ENCODE results near the gene RABEP1. TPM values are rescaled to one million over a fixed set of nuclear protein-coding genes. Genes with fewer than 3 reads are reported as not detected.
"Not testable (repeated sequence)": the region's sequence is repeated elsewhere in the genome, so short reads cannot be mapped to it uniquely, and the experiment has no call there.

The RABEP1 gene
- total RNA-seq, 1 experiment from 2014 or later, result 36.7 TPM

DNA sequence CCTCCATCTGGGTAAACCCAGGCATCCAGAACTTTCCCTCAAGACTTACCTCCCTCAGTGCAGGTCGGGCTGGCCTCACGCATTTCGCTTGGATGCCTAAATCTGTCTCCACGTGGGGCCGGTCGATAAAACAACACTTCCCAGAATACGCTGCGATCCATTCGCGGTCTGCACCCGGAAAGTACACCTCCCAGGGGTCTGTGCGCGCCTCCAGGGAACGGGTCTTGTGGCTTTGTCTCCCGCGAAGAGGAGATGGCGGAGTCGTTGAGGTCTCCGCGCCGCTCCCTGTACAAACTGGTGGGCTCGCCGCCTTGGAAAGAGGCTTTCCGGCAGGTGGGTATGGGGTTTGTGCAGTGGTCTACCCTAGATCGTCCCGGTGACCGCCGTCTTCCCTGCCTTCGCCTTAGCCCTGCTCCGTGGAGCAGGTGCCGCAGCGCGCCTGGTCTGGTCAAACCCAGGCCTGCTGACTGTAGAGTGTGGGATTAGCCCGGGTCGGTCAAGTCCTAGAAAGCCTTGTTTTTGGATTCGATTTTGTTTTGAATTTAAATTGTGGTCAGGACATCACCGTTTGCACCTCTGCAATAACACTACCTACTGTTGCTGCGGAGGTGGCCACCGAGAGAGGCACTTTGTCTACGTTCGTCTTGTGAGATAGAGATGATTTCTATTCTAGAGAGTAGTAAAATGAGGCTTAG, 138.0 kb downstream of the RABEP1 start, which contains the start of gene RPAIN:
Gene RPAIN (plus strand): TSS at position 224 of the 695 bp plus-strand sequence. CDS start 29 bp downstream, at position 253.
- no peak for DNase-seq (ENCODE audit: low read depth)

DNA sequence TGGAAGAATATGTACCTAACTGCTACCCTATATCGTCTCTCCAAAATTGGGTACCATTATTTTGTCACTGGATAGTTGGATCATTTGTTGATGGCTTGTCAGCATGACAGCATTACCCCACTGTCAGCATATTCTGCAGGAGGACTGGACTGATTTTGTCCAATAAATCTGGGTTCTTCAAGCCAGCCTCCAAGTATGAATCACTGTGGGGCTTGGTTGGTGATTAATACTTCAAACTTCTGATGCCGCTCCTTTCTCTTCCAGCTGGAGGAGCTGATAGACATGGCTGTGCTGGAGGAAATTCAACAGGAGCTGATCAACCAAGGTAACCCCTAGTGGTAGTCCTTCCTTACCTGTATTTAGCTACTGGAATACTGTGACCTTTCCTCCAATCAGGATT, 140.4 kb downstream of the RABEP1 start:
- DNase-seq (ENCODE audit: low read depth), result peak; percentile 85

DNA sequence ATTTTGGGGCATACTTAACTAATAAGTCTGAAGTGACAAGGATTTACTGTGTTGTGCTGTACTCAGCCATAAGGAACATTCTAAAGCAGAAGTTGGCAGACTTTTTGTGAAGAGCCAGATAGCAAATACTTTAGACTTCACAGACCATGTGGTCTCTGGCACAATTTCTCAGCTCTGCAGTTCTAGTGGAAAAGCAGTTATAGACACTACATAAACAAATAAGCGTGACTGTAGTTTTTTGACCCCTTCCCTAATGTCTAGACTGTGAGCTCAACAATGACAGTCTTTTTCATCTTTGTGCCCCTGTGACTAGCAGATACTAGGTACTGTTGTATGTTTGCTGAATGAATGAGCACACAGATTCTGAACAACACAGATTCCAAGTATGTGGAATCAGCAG, 142.8 kb downstream of the RABEP1 start:
- DNase-seq (ENCODE audit: low read depth), result no peak

DNA sequence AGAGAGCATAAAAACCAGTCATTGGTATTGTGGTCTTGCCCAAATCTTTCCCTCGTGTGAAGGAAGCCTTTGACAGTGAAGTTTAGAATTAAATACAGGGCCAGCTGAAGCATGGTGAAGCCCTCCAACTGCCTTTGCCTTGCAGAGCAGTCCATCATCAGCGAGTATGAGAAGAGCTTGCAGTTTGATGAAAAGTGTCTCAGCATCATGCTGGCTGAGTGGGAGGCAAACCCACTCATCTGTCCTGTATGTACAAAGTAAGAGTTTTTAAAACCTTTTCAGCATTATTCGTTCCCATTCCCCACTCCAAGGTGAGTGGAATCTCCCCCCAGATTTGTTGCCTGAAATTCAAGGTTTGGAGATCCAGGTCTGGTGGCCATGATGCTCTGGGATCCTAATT, 143.7 kb downstream of the RABEP1 start:
- no peak for DNase-seq (ENCODE audit: low read depth)

DNA sequence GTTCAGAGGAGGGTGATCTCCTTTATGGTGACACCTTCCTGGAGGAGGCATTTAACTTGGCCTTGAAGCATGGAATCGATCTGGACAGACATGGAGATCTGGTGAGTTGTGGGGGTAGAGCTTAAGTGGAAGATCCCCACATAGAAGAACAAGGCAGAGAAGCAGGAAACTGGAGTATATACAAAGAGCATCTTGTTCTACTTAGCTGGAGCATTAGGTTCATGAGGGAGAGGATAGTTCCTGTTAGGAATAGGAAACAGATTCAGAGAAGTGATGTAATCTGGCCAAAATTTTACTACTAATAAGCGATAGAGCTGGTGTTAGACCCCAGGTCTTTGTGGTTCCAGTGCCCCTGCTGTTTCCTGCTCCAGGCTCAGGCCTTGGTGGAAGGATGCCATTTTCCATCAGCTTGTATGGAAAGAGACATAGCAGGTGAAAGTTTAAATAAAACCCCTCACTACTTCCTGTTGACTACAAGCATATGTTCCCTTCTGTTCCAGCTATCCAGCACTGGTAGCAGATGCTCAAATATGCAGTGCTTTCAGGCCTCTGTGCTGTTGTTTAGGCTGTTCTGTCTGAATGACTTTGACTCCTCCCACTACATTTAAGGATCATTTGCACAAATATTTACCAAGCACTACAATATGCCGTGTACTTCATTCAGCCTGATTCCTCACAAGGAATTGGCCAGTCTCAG, 147.3 kb downstream of the RABEP1 start:
- no peak for DNase-seq (ENCODE audit: low read depth)

DNA sequence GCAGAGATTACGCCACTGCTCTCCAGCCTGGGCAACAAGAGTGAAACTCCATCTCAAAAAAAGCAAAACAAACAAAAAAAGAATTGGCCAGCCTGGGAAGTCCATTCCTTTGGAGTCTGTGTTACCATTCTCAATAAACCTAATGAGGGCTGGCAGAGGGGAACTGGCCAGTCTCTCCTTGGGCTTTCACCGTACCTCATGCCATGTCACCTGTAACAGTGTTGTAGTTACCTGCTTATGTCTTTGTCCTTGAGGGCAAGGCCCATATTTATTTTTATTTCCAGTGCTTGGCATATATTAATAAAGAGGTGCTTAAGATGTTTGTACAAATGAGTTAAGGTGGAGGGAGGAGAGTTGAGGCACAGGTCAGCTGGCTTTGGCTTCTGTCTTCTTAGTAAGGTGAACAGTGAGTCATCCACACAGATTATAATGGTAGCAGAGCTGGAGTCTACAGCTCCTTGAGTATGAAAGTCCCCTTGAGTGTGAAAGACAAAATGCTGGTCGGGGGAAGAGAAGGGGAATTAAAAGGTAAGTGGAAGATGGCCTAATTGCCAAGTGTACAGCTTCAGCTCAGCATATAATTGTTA, 148.4 kb downstream of the RABEP1 start:
- DNase-seq (ENCODE audit: low read depth), result no peak

DNA sequence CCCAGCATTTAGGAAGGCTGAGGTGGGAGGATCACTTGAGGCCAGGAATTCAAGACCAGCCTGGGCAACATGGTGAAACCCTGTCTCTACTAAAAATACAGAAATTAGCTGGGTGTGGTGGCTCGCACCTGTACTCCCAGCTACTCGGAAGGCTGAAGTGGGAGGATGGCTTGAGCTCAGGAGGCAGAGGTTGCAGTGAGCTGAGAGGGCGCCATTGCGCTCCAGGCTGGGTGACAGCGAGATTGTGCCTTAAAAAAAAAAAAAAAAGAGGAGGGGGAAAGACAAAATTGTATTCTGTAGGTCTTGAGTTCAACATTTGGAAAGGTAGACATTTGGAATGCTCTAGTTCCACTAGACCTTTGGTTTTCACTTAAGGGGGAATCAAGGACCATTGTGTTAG, 149.2 kb downstream of the RABEP1 start:
- not testable (repeated sequence) for DNase-seq (ENCODE audit: low read depth)

DNA sequence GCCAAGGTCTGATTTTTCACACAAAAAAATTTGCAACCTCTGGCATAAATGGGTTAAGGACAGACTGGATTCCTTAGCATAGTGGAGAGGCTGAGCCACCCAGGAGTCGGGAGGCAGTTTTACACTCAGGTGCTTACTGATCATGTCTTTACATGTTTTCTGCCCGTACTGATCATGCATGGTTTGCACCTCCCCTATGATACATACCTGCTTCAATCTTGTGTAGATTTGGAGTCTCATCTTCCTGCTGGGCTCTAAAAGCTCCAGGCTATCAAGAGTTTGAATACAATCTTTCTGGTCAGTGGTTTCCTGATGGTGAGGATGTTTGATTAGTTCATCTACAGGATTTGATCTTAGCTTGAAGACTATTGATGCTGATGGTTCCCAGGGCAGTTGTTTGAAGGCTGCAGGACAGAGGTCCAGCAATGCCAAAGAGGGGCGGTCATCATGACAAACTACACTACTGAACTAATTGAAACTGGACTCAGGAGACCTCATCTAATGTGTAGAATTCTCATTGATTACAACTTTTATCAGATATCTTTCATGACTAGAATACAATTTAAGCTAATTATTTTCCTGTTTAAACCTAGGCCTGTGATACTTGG, 150.0 kb downstream of the RABEP1 start:
- no peak for DNase-seq (ENCODE audit: low read depth)

DNA sequence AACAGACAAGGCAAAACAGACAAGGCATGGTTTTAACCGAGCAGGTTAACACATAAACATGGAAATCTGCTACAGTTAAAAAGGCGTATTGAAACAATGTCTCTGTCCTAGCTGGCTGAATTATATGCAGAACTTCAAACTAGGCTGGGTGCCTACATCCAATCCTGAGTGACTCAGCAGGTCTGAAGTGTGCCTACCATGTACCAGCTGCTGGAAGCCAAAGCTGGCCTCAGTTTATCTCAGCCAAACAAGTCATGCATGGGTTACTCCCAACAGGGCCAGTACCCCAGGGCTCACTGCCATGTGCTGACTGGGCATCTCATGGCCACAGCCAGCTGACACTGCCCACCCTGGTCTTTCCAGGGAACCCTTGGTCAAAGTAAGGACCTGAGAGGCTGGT, 152.9 kb downstream of the RABEP1 start:
- DNase-seq (ENCODE audit: low read depth), result no peak

Other genes with a start within 250 kb of the RABEP1 start
- not detected in 2 replicates for gene SLC52A1, start 246.9 kb upstream of the RABEP1 start, total RNA-seq (2014; rRNA removed; shearing (Covaris generic))
- gene ZFP3, start 203.8 kb upstream of the RABEP1 start, total RNA-seq (2014; rRNA removed; shearing (Covaris generic)), result not detected in 2 replicates
- 9.1 and 9.5 TPM in 2 replicates for gene ZNF232, start 170.4 kb upstream of the RABEP1 start, total RNA-seq (2014; rRNA removed; shearing (Covaris generic))
- under 0.01 TPM in 1 of 2 replicates, not detected in the other for gene USP6, start 166.3 kb upstream of the RABEP1 start, total RNA-seq (2014; rRNA removed; shearing (Covaris generic))
- 6.4 and 8.1 TPM in 2 replicates for gene ZNF594, start 90.4 kb upstream of the RABEP1 start, total RNA-seq (2014; rRNA removed; shearing (Covaris generic))
- not detected in 2 replicates for gene SCIMP, start 47.4 kb upstream of the RABEP1 start, total RNA-seq (2014; rRNA removed; shearing (Covaris generic))
- gene NUP88, start 137.4 kb downstream of the RABEP1 start, total RNA-seq (2014; rRNA removed; shearing (Covaris generic)), result 163 and 219 TPM in 2 replicates
- 45.8 and 68.7 TPM in 2 replicates for gene RPAIN, start 137.9 kb downstream of the RABEP1 start, total RNA-seq (2014; rRNA removed; shearing (Covaris generic))
- gene C1QBP, start 156.9 kb downstream of the RABEP1 start, total RNA-seq (2014; rRNA removed; shearing (Covaris generic)), result 661 and 738 TPM in 2 replicates
- gene DHX33, start 186.7 kb downstream of the RABEP1 start, total RNA-seq (2014; rRNA removed; shearing (Covaris generic)), result 13.4 and 26.3 TPM in 2 replicates
- 47.4 and 64.4 TPM in 2 replicates for gene DERL2, start 203.9 kb downstream of the RABEP1 start, total RNA-seq (2014; rRNA removed; shearing (Covaris generic))
- gene MIS12, start 204.3 kb downstream of the RABEP1 start, total RNA-seq (2014; rRNA removed; shearing (Covaris generic)), result 18.7 and 25.9 TPM in 2 replicates